SU-DHL-6 (cell line): Measurements from ENCODE around the gene CLECL1.

ENCODE experiments used
- H2AFZ ChIP-seq: fragments of 200-600 bp; sonication (generic); 2 replicates; pipeline ENCODE4 v1.6.1; 2014; ENCODE audit warnings: low read depth, mild to moderate bottlenecking, moderate library complexity, mixed read lengths, antibody characterized with exemption, low read length; ENCODE audit not compliant: severe bottlenecking
- H3F3A ChIP-seq: fragments of 200-600 bp; shearing (Covaris generic); 2 replicates; pipeline ENCODE4 v1.6.0; 2016; ENCODE audit warnings: antibody characterized with exemption, mild to moderate bottlenecking; ENCODE audit not compliant: insufficient read depth
- H3K27ac ChIP-seq: fragments of 200-600 bp; sonication (generic); 2 replicates; pipeline ENCODE4 v1.5.1; 2016; ENCODE audit warnings: low read depth, mild to moderate bottlenecking, low read length, moderate library complexity, mixed read lengths
- H3K27me3 ChIP-seq: fragments of 200-600 bp; sonication (generic), shearing (Covaris generic); 2 replicates; pipeline ENCODE4 v1.6.0; 2014; ENCODE audit warnings: mild to moderate bottlenecking, low read length
- H3K36me3 ChIP-seq: fragments of 200-600 bp; sonication (generic); 2 replicates; pipeline ENCODE4 v1.6.1; 2014; ENCODE audit warnings: mild to moderate bottlenecking, low read length, mixed read lengths
- H3K4me2 ChIP-seq: fragments of 300-600, 200-600 bp; shearing (Covaris generic), sonication (generic); 2 replicates; pipeline ENCODE4 v1.6.0; 2014; ENCODE audit warnings: low read length, low read depth, mild to moderate bottlenecking; ENCODE audit not compliant: poor library complexity, severe bottlenecking
- H3K4me3 ChIP-seq: fragments of 200-600 bp; sonication (generic); 2 replicates; pipeline ENCODE4 v1.5.1; 2014; ENCODE audit warnings: antibody characterized with exemption, low read length, mild to moderate bottlenecking, mixed read lengths; ENCODE audit not compliant: insufficient read depth, poor library complexity, severe bottlenecking
- H3K79me2 ChIP-seq: fragments of 200-600 bp; sonication (generic); 2 replicates; pipeline ENCODE4 v1.6.1; 2014; ENCODE audit warnings: mild to moderate bottlenecking, low read length, moderate library complexity; ENCODE audit not compliant: insufficient read depth
- H3K9ac ChIP-seq: fragments of 200-600 bp; sonication (generic); 2 replicates; pipeline ENCODE4 v1.7.0; 2014; ENCODE audit warnings: mild to moderate bottlenecking, low read length
- H3K9me2 ChIP-seq: fragments of 200-600 bp; sonication (generic); replicated peaks from 2 replicates; pipeline ENCODE4 v1.6.1; 2014; ENCODE audit warnings: low read length; ENCODE audit not compliant: insufficient read depth
- H3K9me3 ChIP-seq: fragments of 200-600 bp; sonication (generic); 2 replicates; pipeline ENCODE4 v1.6.1; 2014; ENCODE audit warnings: low read length, mixed read lengths; ENCODE audit not compliant: insufficient read depth
- H4K20me1 ChIP-seq: fragments of 200-600 bp; sonication (generic); 2 replicates; pipeline ENCODE4 v1.6.1; 2014; ENCODE audit warnings: low read depth, mild to moderate bottlenecking, antibody characterized with exemption, low read length, moderate library complexity, mixed read lengths
- EZH2phosphoT487 ChIP-seq: fragments of 200-600 bp; sonication (generic), shearing (Covaris generic); conservative IDR thresholded peaks from 2 replicates; pipeline ENCODE4 v1.6.1; 2018; ENCODE audit warnings: mild to moderate bottlenecking, antibody characterized with exemption, low read length, moderate library complexity, mixed read lengths
- TF ChIP-seq, protein P1 (sequence below): fragments of 200-600 bp; sonication (generic); IDR thresholded peaks from one replicate; pipeline ENCODE4 v1.5.1; 2017; ENCODE audit warnings: antibody characterized with exemption, mild to moderate bottlenecking, low read length, moderate library complexity; ENCODE audit not compliant: insufficient read depth, poor library complexity, severe bottlenecking

The CLECL1 gene

DNA sequence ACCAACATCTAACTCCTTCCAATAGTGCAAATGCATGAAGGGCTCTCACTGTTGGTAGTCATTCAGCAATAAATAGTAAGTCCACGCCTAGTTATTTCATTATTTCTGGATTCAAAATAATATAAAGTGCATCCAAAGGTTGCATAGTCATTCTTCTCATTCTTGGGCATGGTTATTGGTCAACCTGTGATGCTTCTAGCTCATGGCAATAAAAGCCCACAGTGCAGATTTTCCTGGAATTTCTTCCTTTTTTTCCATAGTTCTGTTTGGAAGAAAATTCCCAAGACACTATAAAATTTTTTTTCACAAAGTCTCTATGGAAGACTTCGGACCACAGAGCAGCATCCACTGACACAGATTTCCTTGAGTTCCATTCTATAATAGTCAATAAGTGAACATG lies 20.2 kb upstream of the CLECL1 start:
- no peaks in the 10 kb centered on the region for H3K27me3 ChIP-seq
- H3F3A ChIP-seq = no peaks in the 10 kb centered on the region
- H3K27ac ChIP-seq = no peak overlapping the region
- TF ChIP-seq, protein P1, sequence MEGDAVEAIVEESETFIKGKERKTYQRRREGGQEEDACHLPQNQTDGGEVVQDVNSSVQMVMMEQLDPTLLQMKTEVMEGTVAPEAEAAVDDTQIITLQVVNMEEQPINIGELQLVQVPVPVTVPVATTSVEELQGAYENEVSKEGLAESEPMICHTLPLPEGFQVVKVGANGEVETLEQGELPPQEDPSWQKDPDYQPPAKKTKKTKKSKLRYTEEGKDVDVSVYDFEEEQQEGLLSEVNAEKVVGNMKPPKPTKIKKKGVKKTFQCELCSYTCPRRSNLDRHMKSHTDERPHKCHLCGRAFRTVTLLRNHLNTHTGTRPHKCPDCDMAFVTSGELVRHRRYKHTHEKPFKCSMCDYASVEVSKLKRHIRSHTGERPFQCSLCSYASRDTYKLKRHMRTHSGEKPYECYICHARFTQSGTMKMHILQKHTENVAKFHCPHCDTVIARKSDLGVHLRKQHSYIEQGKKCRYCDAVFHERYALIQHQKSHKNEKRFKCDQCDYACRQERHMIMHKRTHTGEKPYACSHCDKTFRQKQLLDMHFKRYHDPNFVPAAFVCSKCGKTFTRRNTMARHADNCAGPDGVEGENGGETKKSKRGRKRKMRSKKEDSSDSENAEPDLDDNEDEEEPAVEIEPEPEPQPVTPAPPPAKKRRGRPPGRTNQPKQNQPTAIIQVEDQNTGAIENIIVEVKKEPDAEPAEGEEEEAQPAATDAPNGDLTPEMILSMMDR = no peak
- no peak for TF ChIP-seq EZH2phosphoT487
- no peaks in the 10 kb centered on the region for H3K36me3 ChIP-seq
- no peaks in the 10 kb centered on the region for H4K20me1 ChIP-seq
- H2AFZ ChIP-seq = no peak overlapping the region
- no peak overlapping the region for H3K4me2 ChIP-seq
- H3K9me2 ChIP-seq = no peaks in the 10 kb centered on the region
- H3K9me3 ChIP-seq = no peaks in the 10 kb centered on the region
- no peak overlapping the region for H3K4me3 ChIP-seq
- H3K79me2 ChIP-seq = no peaks in the 10 kb centered on the region
- no peak overlapping the region for H3K9ac ChIP-seq

DNA sequence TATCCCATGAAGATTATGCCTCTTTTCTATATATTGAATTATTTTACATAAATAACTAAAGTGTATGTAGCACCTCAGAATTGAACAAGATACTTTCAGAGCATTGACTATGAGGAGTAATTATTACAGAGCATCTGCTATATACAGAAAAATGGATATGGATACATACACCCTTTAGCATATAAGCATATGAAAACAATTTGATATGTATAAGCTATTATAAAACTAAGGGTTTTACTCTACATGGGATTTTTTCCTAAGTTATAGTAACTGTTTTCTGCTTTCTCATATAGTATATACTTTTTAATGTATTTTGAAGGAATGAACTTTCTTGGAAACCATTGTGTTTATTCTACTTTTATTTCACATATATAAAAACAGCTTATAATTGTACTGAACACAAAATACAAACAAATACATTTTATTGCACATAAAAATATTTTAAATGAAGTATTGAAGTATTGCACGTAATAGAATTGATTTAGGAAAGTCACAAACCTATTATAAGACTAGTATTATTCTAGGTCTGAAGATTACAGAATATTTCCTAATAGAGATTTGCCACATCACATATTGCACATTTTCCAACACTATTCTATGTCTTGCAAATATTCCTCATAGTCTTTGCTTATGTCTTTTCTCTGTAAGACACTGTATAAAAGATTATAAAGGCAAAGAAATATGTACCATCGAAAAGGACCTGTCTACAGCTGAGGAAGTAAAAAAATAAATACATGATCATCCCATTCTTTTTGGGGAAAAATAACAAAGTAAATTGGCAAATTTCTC lies 19.4 kb upstream of the CLECL1 start:
- H3K9me3 ChIP-seq = no peaks in the 10 kb centered on the region
- H3K4me2 ChIP-seq = no peak overlapping the region
- H2AFZ ChIP-seq = no peak overlapping the region
- H3K79me2 ChIP-seq = no peaks in the 10 kb centered on the region
- H3K27me3 ChIP-seq = no peaks in the 10 kb centered on the region
- H3K9me2 ChIP-seq = no peaks in the 10 kb centered on the region
- H3K4me3 ChIP-seq = no peak overlapping the region
- TF ChIP-seq, protein P1 = no peak
- no peak for TF ChIP-seq EZH2phosphoT487
- no peak overlapping the region for H3K9ac ChIP-seq
- no peaks in the 10 kb centered on the region for H3K36me3 ChIP-seq
- H3F3A ChIP-seq = no peaks in the 10 kb centered on the region
- no peaks in the 10 kb centered on the region for H4K20me1 ChIP-seq
- no peak overlapping the region for H3K27ac ChIP-seq

DNA sequence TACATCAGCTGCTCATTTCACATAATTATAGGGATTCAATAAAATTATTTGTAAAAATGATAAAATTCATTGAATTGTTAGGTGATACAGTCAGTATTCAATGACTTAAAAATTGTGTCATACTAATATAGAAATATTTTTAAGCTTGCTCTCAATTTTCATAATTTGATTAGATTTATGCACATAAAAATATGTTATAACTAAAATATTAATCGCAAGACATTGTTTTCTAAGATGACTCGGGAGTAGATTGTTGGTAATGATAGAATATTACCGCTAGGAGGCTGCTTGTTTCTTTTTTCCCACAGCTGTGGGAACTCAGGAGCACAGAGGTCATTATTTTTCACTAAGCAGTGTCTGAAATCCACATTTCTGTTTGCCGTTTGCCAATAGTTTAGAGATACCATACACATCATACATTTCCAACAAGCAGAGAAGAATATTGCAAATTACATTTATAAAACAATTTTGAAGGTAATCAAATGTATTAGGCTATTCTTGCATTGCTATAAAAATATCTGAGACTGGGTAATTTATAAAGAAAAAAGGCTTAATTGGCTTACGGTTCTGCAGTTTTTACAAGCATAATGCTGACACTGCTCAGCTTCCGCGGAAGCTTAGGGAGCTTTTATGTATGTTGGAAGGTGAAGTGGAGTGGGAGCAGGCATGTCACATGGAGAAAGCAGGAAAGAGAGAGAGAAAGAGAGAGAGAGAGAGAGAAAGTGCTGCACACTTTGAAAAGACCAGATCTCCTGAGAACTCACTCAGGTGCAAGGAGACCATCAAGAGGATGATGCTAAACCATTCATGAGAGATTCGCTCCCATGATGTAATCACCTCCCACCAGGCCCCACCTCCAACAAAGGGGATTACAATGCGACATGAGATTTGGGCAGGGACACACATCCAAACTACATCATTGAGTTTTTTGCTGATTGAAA lies 18.6 kb upstream of the CLECL1 start:
- Histone ChIP-seq H3K4me3 (no peak overlapping the region), H3K36me3 (no peaks in the 10 kb centered on the region), H3K27me3 (no peaks in the 10 kb centered on the region), H3K79me2 (no peaks in the 10 kb centered on the region), H2AFZ (no peak overlapping the region), H3K4me2 (no peak overlapping the region), H3K9ac (no peak overlapping the region), H3K27ac (no peak overlapping the region), H4K20me1 (no peaks in the 10 kb centered on the region), H3K9me3 (no peaks in the 10 kb centered on the region), H3F3A (no peaks in the 10 kb centered on the region), H3K9me2 (no peaks in the 10 kb centered on the region)
- TF ChIP-seq EZH2phosphoT487 = no peak
- TF ChIP-seq, protein P1 = no peak
